Astrocyte (in vitro differentiated cells and primary cell): ENCODE results near the gene ZCCHC18. TPM values are rescaled to one million over a fixed set of nuclear protein-coding genes. Genes with fewer than 3 reads are reported as not detected.

ENCODE experiments used
- DNase-seq: peaks from one replicate; pipeline ENCODE4 v3.0.0-alpha.2; 2010; ENCODE audit warnings: low read depth
- FAIRE-seq: peaks from 2 replicates; lab custom pipeline; 2011; peaks lifted over from hg19 to GRCh38; lab: Jason Lieb, UNC
- H2AFZ ChIP-seq: 2 replicates; pipeline ENCODE4 v1.6.0; 2012; ENCODE audit warnings: low read depth, low read length, inconsistent platforms
- H3K27ac ChIP-seq: 2 replicates; pipeline ENCODE4 v1.5.1; 2011; ENCODE audit warnings: low read depth, low read length, inconsistent platforms
- H3K27me3 ChIP-seq: 2 replicates; pipeline ENCODE4 v1.6.0; 2011; ENCODE audit warnings: low read length, inconsistent platforms; ENCODE audit not compliant: insufficient read depth
- H3K36me3 ChIP-seq: 2 replicates; pipeline ENCODE4 v1.5.1; 2011; ENCODE audit warnings: low read length, inconsistent platforms; ENCODE audit not compliant: insufficient read depth
- H3K4me1 ChIP-seq: 2 replicates; pipeline ENCODE4 v1.5.1; 2011; ENCODE audit warnings: low read length, inconsistent platforms; ENCODE audit not compliant: insufficient read depth
- H3K4me2 ChIP-seq: 2 replicates; pipeline ENCODE4 v1.6.0; 2012; ENCODE audit warnings: low read length, inconsistent platforms
- H3K4me3 ChIP-seq: 2 replicates; pipeline ENCODE4 v1.5.1; 2011; ENCODE audit warnings: low read depth, mild to moderate bottlenecking, low read length, inconsistent platforms; ENCODE audit not compliant: insufficient read depth
- H3K79me2 ChIP-seq: 2 replicates; pipeline ENCODE4 v1.6.0; 2012; ENCODE audit warnings: mild to moderate bottlenecking, low read length, inconsistent platforms; ENCODE audit not compliant: insufficient read depth
- H3K9ac ChIP-seq: 2 replicates; pipeline ENCODE4 v1.6.0; 2012; ENCODE audit warnings: mild to moderate bottlenecking, low read length, inconsistent platforms
- H3K9me3 ChIP-seq: 2 replicates; pipeline ENCODE4 v1.5.1; 2012; ENCODE audit warnings: low read depth, mild to moderate bottlenecking, low read length, inconsistent platforms; ENCODE audit not compliant: insufficient read depth
- H4K20me1 ChIP-seq: 2 replicates; pipeline ENCODE4 v1.6.0; 2012; ENCODE audit warnings: low read length, inconsistent platforms; ENCODE audit not compliant: insufficient read depth
- H3K27ac Mint-ChIP-seq: one replicate; pipeline ENCODE4 v1.8.0; 2021; ENCODE audit warnings: mild to moderate bottlenecking, mixed read lengths; ENCODE audit not compliant: unreplicated experiment
- H3K27me3 Mint-ChIP-seq: one replicate; pipeline ENCODE4 v1.8.0; 2021; ENCODE audit warnings: low read depth, mixed read lengths; ENCODE audit not compliant: unreplicated experiment
- H3K36me3 Mint-ChIP-seq: one replicate; pipeline ENCODE4 v1.8.0; 2021; ENCODE audit warnings: low read depth, mixed read lengths; ENCODE audit not compliant: unreplicated experiment
- H3K4me1 Mint-ChIP-seq: one replicate; pipeline ENCODE4 v1.8.0; 2021; ENCODE audit warnings: low read depth, mixed read lengths; ENCODE audit not compliant: unreplicated experiment
- H3K4me3 Mint-ChIP-seq: one replicate; pipeline ENCODE4 v1.8.0; 2021; ENCODE audit warnings: mild to moderate bottlenecking, moderate library complexity, mixed read lengths; ENCODE audit not compliant: unreplicated experiment
- H3K9me3 Mint-ChIP-seq: one replicate; pipeline ENCODE4 v1.8.0; 2021; ENCODE audit warnings: mild to moderate bottlenecking, mixed read lengths; ENCODE audit not compliant: unreplicated experiment
- CTCF ChIP-seq: IDR thresholded peaks from 2 replicates; pipeline ENCODE4 v1.5.1; 2011; ENCODE audit warnings: low read depth, mild to moderate bottlenecking, inconsistent platforms, low read length, moderate library complexity; ENCODE audit not compliant: insufficient read depth
- EZH2 ChIP-seq: IDR thresholded peaks from 2 replicates; pipeline ENCODE4 v1.6.1; 2012; ENCODE audit warnings: mild to moderate bottlenecking, low read length, inconsistent platforms; ENCODE audit not compliant: insufficient read depth
- total RNA-seq: library from RNA; stranded (reverse); gene quantifications from 2 replicates; pipeline ENCODE4 v1.2.1, GENCODE V29; 2021

Gene ZCCHC18
- total RNA-seq, 1 donor from 2014 or later: 0.98 TPM

- no peaks in the 10 kb centered on the region for H3K4me1 Mint-ChIP-seq
- DNase-seq (peak; percentile 31), FAIRE-seq (no peak)
- H3K79me2 ChIP-seq: no peaks in the 10 kb centered on the region
- H3K4me3 Mint-ChIP-seq: peak overlapping the region; percentile 88
- peaks cover 4% of the 10 kb centered on the region for H3K4me1 ChIP-seq
- peaks cover 9% of the 10 kb centered on the region for H4K20me1 ChIP-seq
- peak overlapping the region; percentile 91 for H3K4me2 ChIP-seq
- TF ChIP-seq EZH2: no peak
- peak; percentile 40 for TF ChIP-seq CTCF
- H3K9ac ChIP-seq: peak overlapping the region; percentile 87
- H3K27ac Mint-ChIP-seq: no peak overlapping the region
- H3K27me3 ChIP-seq: no peaks in the 10 kb centered on the region
- H3K4me3 ChIP-seq: peak overlapping the region; percentile 67
- no peaks in the 10 kb centered on the region for H3K36me3 Mint-ChIP-seq
- no peak overlapping the region for H3K27ac ChIP-seq
- H2AFZ ChIP-seq: peak overlapping the region; percentile 66
- peaks cover 2% of the 10 kb centered on the region for H3K27me3 Mint-ChIP-seq
- no peaks in the 10 kb centered on the region for H3K36me3 ChIP-seq
- no peaks in the 10 kb centered on the region for H3K9me3 ChIP-seq
- no peaks in the 10 kb centered on the region for H3K9me3 Mint-ChIP-seq
Measured at GRCh38 chrX:104113222-104113965, 1.1 kb downstream of the ZCCHC18 start.

GRCh38 chrX:104117759-104118158 lies 5.4 kb downstream of the ZCCHC18 start:
- Histone ChIP-seq H3K27me3 (no peaks in the 10 kb centered on the region), H3K36me3 (no peaks in the 10 kb centered on the region), H4K20me1 (peaks cover 9% of the 10 kb centered on the region), H3K4me3 (no peak overlapping the region), H3K79me2 (no peaks in the 10 kb centered on the region), H2AFZ (no peak overlapping the region), H3K4me2 (no peak overlapping the region), H3K27ac (no peak overlapping the region), H3K4me1 (no peaks in the 10 kb centered on the region), H3K9ac (no peak overlapping the region), H3K9me3 (no peaks in the 10 kb centered on the region)
- peaks cover 2% of the 10 kb centered on the region for H3K27me3 Mint-ChIP-seq
- H3K4me3 Mint-ChIP-seq: no peak overlapping the region
- H3K36me3 Mint-ChIP-seq: no peaks in the 10 kb centered on the region
- H3K9me3 Mint-ChIP-seq: no peaks in the 10 kb centered on the region
- FAIRE-seq (peak; percentile 88), DNase-seq (no peak)
- no peak overlapping the region for H3K27ac Mint-ChIP-seq
- TF ChIP-seq EZH2 (no peak), CTCF (no peak)
- H3K4me1 Mint-ChIP-seq: no peaks in the 10 kb centered on the region

GRCh38 chrX:104118765-104119164 lies 6.4 kb downstream of the ZCCHC18 start:
- Histone ChIP-seq H3K4me3 (no peak overlapping the region), H3K9me3 (no peaks in the 10 kb centered on the region), H3K4me1 (no peaks in the 10 kb centered on the region), H3K4me2 (no peak overlapping the region), H3K27ac (no peak overlapping the region), H3K36me3 (no peaks in the 10 kb centered on the region), H4K20me1 (peaks cover 4% of the 10 kb centered on the region), H3K79me2 (no peaks in the 10 kb centered on the region), H3K27me3 (no peaks in the 10 kb centered on the region), H3K9ac (no peak overlapping the region), H2AFZ (no peak overlapping the region)
- H3K36me3 Mint-ChIP-seq: no peaks in the 10 kb centered on the region
- no peak overlapping the region for H3K27ac Mint-ChIP-seq
- H3K9me3 Mint-ChIP-seq: no peaks in the 10 kb centered on the region
- peaks cover 2% of the 10 kb centered on the region for H3K27me3 Mint-ChIP-seq
- H3K4me1 Mint-ChIP-seq: no peaks in the 10 kb centered on the region
- no peak overlapping the region for H3K4me3 Mint-ChIP-seq
- FAIRE-seq (peak; percentile 20), DNase-seq (no peak)
- no peak for TF ChIP-seq EZH2
- TF ChIP-seq CTCF: no peak
